ENCODE measurements around the gene SDK1. TPM values are rescaled to one million over a fixed set of nuclear protein-coding genes. Genes with fewer than 3 reads are reported as not detected.

SDK1 gene
- polyA plus RNA-seq, 2 of the 4 experiments (the other 2 are of a cell fraction), result 0.12 to 0.28 TPM

- no peak overlapping the region for H3K27ac ChIP-seq
- CTCF ChIA-PET, result no interaction called here
- H3K9me3 ChIP-seq, result no peaks in the 10 kb centered on the region
- FAIRE-seq (peak; percentile 13), ATAC-seq (no peak), DNase-seq (ENCODE audit: low read depth in 1 of 2, low spot score in 1 of 2) (no peak)
- TF ChIP-seq RCOR1 (IDR thresholded peaks at IDR 0.05; ENCODE audit: low read depth, low read length), result no peak
- TF ChIP-seq NPAS2 (CRISPR knock-in tag; IDR thresholded peaks at IDR 0.05; ENCODE audit: borderline replicate concordance), result no peak
- no peak for TF ChIP-seq CHD2 (IDR thresholded peaks at IDR 0.05; ENCODE audit: low read length, partially characterized antibody)
- TF ChIP-seq JUN (IDR thresholded peaks at IDR 0.05), result no peak
- no peaks in the 10 kb centered on the region for H3K4me1 ChIP-seq
- no peak overlapping the region for H3K4me3 ChIP-seq
- POLR2A ChIA-PET, result no interaction called here
- WGBS (ENCODE audit: missing lambda C conversion rate), result 27% methylated on average over 3 of the region's 3 CpGs
- no peak overlapping the region for H3K4me2 ChIP-seq
These were observed 494.7 kb downstream of the SDK1 start for GRCh38 chr7:3795781-3796180.

DNA sequence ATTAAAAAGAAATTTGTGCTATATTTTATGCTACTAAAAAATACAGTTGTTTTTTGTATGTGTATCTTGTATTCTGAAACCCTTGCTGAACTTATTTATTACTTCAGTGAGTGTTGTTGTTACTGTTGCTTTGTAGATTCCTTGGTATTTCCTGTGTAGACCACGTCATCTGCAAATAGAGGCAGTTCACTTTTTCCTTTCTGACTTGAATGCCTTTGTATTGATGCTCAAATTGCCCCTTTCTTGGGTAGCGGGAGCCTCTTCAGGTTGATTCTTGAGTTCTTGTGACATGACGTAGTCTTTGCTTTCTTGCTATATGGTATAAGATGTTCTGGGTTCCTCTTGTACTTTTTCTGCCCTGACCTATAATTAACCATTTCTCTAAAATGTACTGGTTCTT, 504.1 kb downstream of the SDK1 start:
- DNase-seq (ENCODE audit: low read depth in 1 of 2, low spot score in 1 of 2), result peak in 1 of 2 experiments; percentile 7
- Histone ChIP-seq H3K27ac (no peak overlapping the region), H3K9me3 (0 out of 3 replicates have a peak, but pooled peaks cover 2% of the 10 kb centered on the region), H3K4me3 (no peak overlapping the region), H3K4me1 (no peaks in the 10 kb centered on the region), H3K4me2 (no peak overlapping the region)
- ChIA-PET POLR2A (no interaction called here), CTCF (no interaction called here)
- no peak for FAIRE-seq
- TF ChIP-seq KDM1A (IDR thresholded peaks at IDR 0.05; ENCODE audit: low read depth) (no peak), TFCP2L1 (CRISPR knock-in tag; IDR thresholded peaks at IDR 0.05) (no peak), ZC3H11A (IDR thresholded peaks at IDR 0.05) (no peak), MAFK (IDR thresholded peaks at IDR 0.05; ENCODE audit: partially characterized antibody) (no peak), EP300 (IDR thresholded peaks at IDR 0.05) (no peak), ZNF302 (CRISPR knock-in tag; IDR thresholded peaks at IDR 0.05) (no peak), HEYL (CRISPR knock-in tag; IDR thresholded peaks at IDR 0.05) (no peak)
- 46% methylated on average over 3 of the region's 3 CpGs for WGBS (ENCODE audit: missing lambda C conversion rate)
- ATAC-seq, result no peak

DNA sequence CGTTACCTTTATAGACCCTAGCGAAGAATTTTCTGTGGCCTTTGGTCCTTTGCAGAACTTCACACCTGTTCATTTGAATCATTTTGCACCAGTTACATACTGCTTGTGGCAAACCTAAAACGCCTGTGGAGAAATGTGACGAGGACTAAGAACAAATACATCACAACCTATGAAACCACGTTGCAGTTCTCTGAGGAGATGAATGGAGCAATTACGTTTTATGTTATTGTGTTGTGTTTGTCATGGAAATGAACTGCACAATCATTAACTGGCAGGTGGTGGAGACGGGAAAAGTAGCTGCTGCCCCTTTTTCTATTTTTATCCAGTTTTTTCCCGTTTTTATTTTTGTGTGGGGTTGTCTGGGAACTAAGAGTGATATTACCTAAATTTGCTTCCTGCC, 505.5 kb downstream of the SDK1 start:
- CTCF ChIA-PET, result no interaction called here
- POLR2A ChIA-PET, result no interaction called here
- WGBS (ENCODE audit: missing lambda C conversion rate), result 38% methylated on average over 8 of the region's 8 CpGs

More for the DNA sequence above, 505.5 kb downstream of the SDK1 start:
- FAIRE-seq (no peak), DNase-seq (ENCODE audit: low read depth in 1 of 2, low spot score in 1 of 2) (no peak), ATAC-seq (no peak)
- Histone ChIP-seq H3K4me1 (no peaks in the 10 kb centered on the region), H3K9me3 (0 out of 3 replicates have a peak, but pooled peaks cover 2% of the 10 kb centered on the region), H3K27ac (no peak overlapping the region), H3K4me3 (no peak overlapping the region), H3K4me2 (no peak overlapping the region)
- no peak for TF ChIP-seq EHMT2 (IDR thresholded peaks at IDR 0.05; ENCODE audit: low read depth)
- no peak for TF ChIP-seq HOXB5 (CRISPR knock-in tag; IDR thresholded peaks at IDR 0.05)
- TF ChIP-seq, protein P1, sequence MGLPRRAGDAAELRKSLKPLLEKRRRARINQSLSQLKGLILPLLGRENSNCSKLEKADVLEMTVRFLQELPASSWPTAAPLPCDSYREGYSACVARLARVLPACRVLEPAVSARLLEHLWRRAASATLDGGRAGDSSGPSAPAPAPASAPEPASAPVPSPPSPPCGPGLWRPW (IDR thresholded peaks at IDR 0.05), result no peak
- TF ChIP-seq EHF (CRISPR knock-in tag; IDR thresholded peaks at IDR 0.05), result no peak
- TF ChIP-seq ZC3H11A (IDR thresholded peaks at IDR 0.05), result no peak
- TF ChIP-seq MAX (IDR thresholded peaks at IDR 0.05), result no peak
- no peak for TF ChIP-seq CBX2 (IDR thresholded peaks at IDR 0.05; ENCODE audit: borderline replicate concordance, low read depth)
- no peak for TF ChIP-seq E2F6 (IDR thresholded peaks at IDR 0.05; ENCODE audit: borderline replicate concordance, low read depth)
- no peak for TF ChIP-seq GATA3 (IDR thresholded peaks at IDR 0.05; ENCODE audit: borderline replicate concordance)
- TF ChIP-seq ATOH8 (CRISPR knock-in tag; IDR thresholded peaks at IDR 0.05; ENCODE audit: low read depth), result no peak
- no peak for TF ChIP-seq EP300 (IDR thresholded peaks at IDR 0.05)
- TF ChIP-seq ESRRA (IDR thresholded peaks at IDR 0.05; ENCODE audit: borderline replicate concordance, low read length), result no peak
- TF ChIP-seq JUNB (IDR thresholded peaks at IDR 0.05), result no peak
- TF ChIP-seq ZNF302 (CRISPR knock-in tag; IDR thresholded peaks at IDR 0.05), result no peak
- no peak for TF ChIP-seq NPAS2 (CRISPR knock-in tag; IDR thresholded peaks at IDR 0.05; ENCODE audit: borderline replicate concordance)
- no peak for TF ChIP-seq BCL3 (IDR thresholded peaks at IDR 0.05)
- TF ChIP-seq, protein P2, sequence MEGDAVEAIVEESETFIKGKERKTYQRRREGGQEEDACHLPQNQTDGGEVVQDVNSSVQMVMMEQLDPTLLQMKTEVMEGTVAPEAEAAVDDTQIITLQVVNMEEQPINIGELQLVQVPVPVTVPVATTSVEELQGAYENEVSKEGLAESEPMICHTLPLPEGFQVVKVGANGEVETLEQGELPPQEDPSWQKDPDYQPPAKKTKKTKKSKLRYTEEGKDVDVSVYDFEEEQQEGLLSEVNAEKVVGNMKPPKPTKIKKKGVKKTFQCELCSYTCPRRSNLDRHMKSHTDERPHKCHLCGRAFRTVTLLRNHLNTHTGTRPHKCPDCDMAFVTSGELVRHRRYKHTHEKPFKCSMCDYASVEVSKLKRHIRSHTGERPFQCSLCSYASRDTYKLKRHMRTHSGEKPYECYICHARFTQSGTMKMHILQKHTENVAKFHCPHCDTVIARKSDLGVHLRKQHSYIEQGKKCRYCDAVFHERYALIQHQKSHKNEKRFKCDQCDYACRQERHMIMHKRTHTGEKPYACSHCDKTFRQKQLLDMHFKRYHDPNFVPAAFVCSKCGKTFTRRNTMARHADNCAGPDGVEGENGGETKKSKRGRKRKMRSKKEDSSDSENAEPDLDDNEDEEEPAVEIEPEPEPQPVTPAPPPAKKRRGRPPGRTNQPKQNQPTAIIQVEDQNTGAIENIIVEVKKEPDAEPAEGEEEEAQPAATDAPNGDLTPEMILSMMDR (IDR thresholded peaks at IDR 0.05), result no peak
- no peak for TF ChIP-seq TFCP2L1 (CRISPR knock-in tag; IDR thresholded peaks at IDR 0.05)
- TF ChIP-seq CHD2 (IDR thresholded peaks at IDR 0.05; ENCODE audit: low read length, partially characterized antibody), result no peak
- no peak for TF ChIP-seq MAFK (IDR thresholded peaks at IDR 0.05; ENCODE audit: partially characterized antibody)

Measured in A549 (cell line).